HG03095 (cell line): ENCODE measurements around the gene MSL1.

ENCODE experiments used
- ATAC-seq: cut with Tn5 transposase; IDR thresholded peaks from one replicate; pipeline ENCODE4 v1.9.1; 2021; ENCODE audit warnings: moderate library complexity; ENCODE audit not compliant: unreplicated experiment

Gene MSL1

GRCh38 chr17:40104594-40105486 is 16.9 kb upstream of the MSL1 start:
- ATAC-seq, result no peak

- ATAC-seq, result no peak
Measured at GRCh38 chr17:40105861-40106759, 15.7 kb upstream of the MSL1 start.

- no peak for ATAC-seq
Measured at GRCh38 chr17:40106760-40107521, 14.8 kb upstream of the MSL1 start.

- ATAC-seq, result no peak
Measured at GRCh38 chr17:40107522-40108174, 14.1 kb upstream of the MSL1 start.

- ATAC-seq, result no peak
Measured at GRCh38 chr17:40108970-40109824, 12.6 kb upstream of the MSL1 start.

- ATAC-seq, result no peak
Measured at GRCh38 chr17:40110026-40110845, 11.5 kb upstream of the MSL1 start.

- ATAC-seq, result peak; percentile 42
Measured at GRCh38 chr17:40111221-40112128, 10.3 kb upstream of the MSL1 start.

- ATAC-seq, result no peak
Measured at GRCh38 chr17:40112191-40112711, 9.5 kb upstream of the MSL1 start.

GRCh38 chr17:40112718-40113109 is 9.1 kb upstream of the MSL1 start:
- no peak for ATAC-seq

GRCh38 chr17:40113110-40113906 is 8.5 kb upstream of the MSL1 start:
- peak; percentile 76 for ATAC-seq

GRCh38 chr17:40113907-40114245 is 7.9 kb upstream of the MSL1 start:
- ATAC-seq, result no peak

- no peak for ATAC-seq
Measured at GRCh38 chr17:40115101-40115436, 6.7 kb upstream of the MSL1 start.

- ATAC-seq, result peak; percentile 24
Measured at GRCh38 chr17:40122136-40122998, 596 bp downstream of the MSL1 start.

GRCh38 chr17:40122999-40123810 is 1.4 kb downstream of the MSL1 start:
- no peak for ATAC-seq

- no peak for ATAC-seq
Measured at GRCh38 chr17:40123811-40124114, 2.0 kb downstream of the MSL1 start.
